HepG2 (cell line): ENCODE data around the gene ITGA6. TPM values are rescaled to one million over a fixed set of nuclear protein-coding genes. Genes with fewer than 3 reads are reported as not detected.

Source experiments
- ATF1 ChIP-seq: IDR thresholded peaks from 2 replicates; pipeline ENCODE4 v1.6.1; 2016; ENCODE audit warnings: mild to moderate bottlenecking, control low read depth
- ERF ChIP-seq: IDR thresholded peaks from 2 replicates; pipeline ENCODE4 v1.6.1; 2018; ENCODE audit warnings: missing biosample characterization, missing genetic modification reagents
- FOXK2 ChIP-seq: fragments of 450-650 bp; IDR thresholded peaks from 2 replicates; pipeline ENCODE4 v1.6.1; 2016
- GATA4 ChIP-seq: sonication (generic); IDR thresholded peaks from 2 replicates; pipeline ENCODE4 v1.6.1; 2016; ENCODE audit warnings: antibody characterized with exemption, low read depth, borderline replicate concordance
- GLI4 ChIP-seq: sonication (generic); formaldehyde crosslinking; IDR thresholded peaks from 2 replicates; pipeline ENCODE4 v1.5.1; 2020; ENCODE audit warnings: missing genetic modification reagents, mild to moderate bottlenecking, moderate library complexity, borderline replicate concordance
- HBP1 ChIP-seq: IDR thresholded peaks from 2 replicates; pipeline ENCODE4 v1.6.1; 2016; ENCODE audit warnings: low read depth, control low read depth
- ISL2 ChIP-seq: sonication (generic); formaldehyde crosslinking; IDR thresholded peaks from 2 replicates; pipeline ENCODE4 v1.5.0; 2020; ENCODE audit warnings: missing genetic modification reagents
- KLF13 ChIP-seq: sonication (generic); formaldehyde crosslinking; IDR thresholded peaks from 2 replicates; pipeline ENCODE4 v1.4.0; 2020; ENCODE audit warnings: mild to moderate bottlenecking, missing genetic modification reagents
- NFAT5 ChIP-seq: sonication (generic); formaldehyde crosslinking; IDR thresholded peaks from 2 replicates; pipeline ENCODE4 v1.4.0; 2020; ENCODE audit warnings: missing genetic modification reagents
- NFIC ChIP-seq: IDR thresholded peaks from 2 replicates; pipeline ENCODE4 v1.6.1; 2012; ENCODE audit warnings: mild to moderate bottlenecking, low read length, inconsistent platforms
- PAX8 ChIP-seq: sonication (generic); formaldehyde crosslinking; IDR thresholded peaks from 2 replicates; pipeline ENCODE4 v1.8.0; 2022; ENCODE audit warnings: mild to moderate bottlenecking, missing genetic modification reagents, borderline replicate concordance
- POGK ChIP-seq: sonication (generic); formaldehyde crosslinking; conservative IDR thresholded peaks from 2 replicates; pipeline ENCODE4 v1.8.0; 2022; ENCODE audit warnings: mild to moderate bottlenecking, moderate library complexity, missing genetic modification reagents
- RBM39 ChIP-seq: fragments of 200-400 bp; formaldehyde crosslinking; IDR thresholded peaks from one replicate; pipeline ENCODE4 v1.6.1; 2018; ENCODE audit warnings: antibody characterized with exemption, mild to moderate bottlenecking, low read depth, low read length; ENCODE audit not compliant: poor library complexity, severe bottlenecking
- REPIN1 ChIP-seq: sonication (generic); formaldehyde crosslinking; IDR thresholded peaks from 2 replicates; pipeline ENCODE4 v1.8.0; 2022; ENCODE audit warnings: missing genetic modification reagents, low read depth, mild to moderate bottlenecking, borderline replicate concordance
- SP5 ChIP-seq: IDR thresholded peaks from 2 replicates; pipeline ENCODE4 v1.6.1; 2016; ENCODE audit warnings: low read depth, borderline replicate concordance
- STAT6 ChIP-seq: sonication (generic); formaldehyde crosslinking; IDR thresholded peaks from 2 replicates; pipeline ENCODE4 v1.4.0; 2020; ENCODE audit warnings: missing genetic modification reagents, mild to moderate bottlenecking, borderline replicate concordance
- ZFP41 ChIP-seq: sonication (generic); formaldehyde crosslinking; IDR thresholded peaks from 2 replicates; pipeline ENCODE4 v1.4.0; 2020; ENCODE audit warnings: mild to moderate bottlenecking, missing genetic modification reagents, borderline replicate concordance
- ZNF124 ChIP-seq: sonication (generic); formaldehyde crosslinking; IDR thresholded peaks from 2 replicates; pipeline ENCODE4 v1.4.0; 2020; ENCODE audit warnings: missing genetic modification reagents
- polyA plus RNA-seq, 8 experiments: library from polyadenylated mRNA; depleted of rRNA in 3 of 8; stranded (reverse) in 7 of 8; unstranded in 1 of 8; fragments of >200 nt; fragmentation: Illumina TruSeq in 4 of 8; extraction: Trizol in 4 of 8; gene quantifications; 2 replicates each; pipeline versions ENCODE4 v1.2.1 to v1.2.3, GENCODE V29; 2011 to 2016; ENCODE audit warnings: low read depth in 4 of 8, missing spikeins in 1 of 8, mixed read lengths in 1 of 8; ENCODE audit not compliant: insufficient read depth in 1 of 8
- total RNA-seq, 5 experiments: library from RNA; depleted of rRNA; stranded (reverse); fragments of >200 nt; fragmentation: Illumina TruSeq; extraction: Trizol; gene quantifications; 2 replicates each; pipeline ENCODE4 v1.2.3, GENCODE V29; 2016; ENCODE audit warnings: low read depth in 1 of 5

Gene ITGA6
- total and polyA plus RNA-seq, 2 of the 13 experiments (the other 11 are each of a cell fraction or from before 2014, with no cell fraction given): 24.0 to 92.5 TPM

GRCh38 chr2:172480301-172481218 is 53.2 kb downstream of the ITGA6 start (continued):
- TF ChIP-seq NFAT5 (CRISPR knock-in tag) (no peak), FOXK2 (no peak), ZFP41 (CRISPR knock-in tag) (no peak), ATF1 (CRISPR knock-in tag) (no peak), ISL2 (CRISPR knock-in tag) (peak; percentile 72), PAX8 (CRISPR knock-in tag) (no peak), REPIN1 (CRISPR knock-in tag) (peak; percentile 55; the same call in 1 of the 2 replicates), SP5 (peak; percentile 41), RBM39 (no peak), POGK (CRISPR knock-in tag) (peak; percentile 76), STAT6 (CRISPR knock-in tag) (no peak), HBP1 (no peak), GATA4 (no peak), ERF (CRISPR knock-in tag) (peak; percentile 78), GLI4 (CRISPR knock-in tag) (no peak), ZNF124 (CRISPR knock-in tag) (no peak), NFIC (peak; percentile 61), KLF13 (CRISPR knock-in tag) (no peak)
